Neural cell (in vitro differentiated cells): ENCODE measurements around the gene HSP90AA1. TPM values are rescaled to one million over a fixed set of nuclear protein-coding genes. Genes with fewer than 3 reads are reported as not detected.

Experiments used
- H2AFZ ChIP-seq: fragments of 200-600, 300-800 bp; sonication (generic), shearing (Covaris generic); 2 replicates; pipeline ENCODE4 v1.6.0; 2014; ENCODE audit warnings: low read depth, mild to moderate bottlenecking, antibody characterized with exemption, low read length, moderate library complexity
- H3F3A ChIP-seq: fragments of 200-600 bp; shearing (Covaris generic); 2 replicates; pipeline ENCODE4 v1.6.1; 2016; ENCODE audit warnings: mild to moderate bottlenecking, moderate library complexity, mixed read lengths, antibody characterized with exemption, low read length; ENCODE audit not compliant: insufficient read depth, poor library complexity, severe bottlenecking
- H3K27ac ChIP-seq: fragments of 200-600, 300-800 bp; sonication (generic), shearing (Covaris generic); 2 replicates; pipeline ENCODE4 v1.5.1; 2014; ENCODE audit warnings: mild to moderate bottlenecking, low read length, moderate library complexity
- H3K27me3 ChIP-seq: fragments of 300-800, 200-600 bp; sonication (generic), shearing (Covaris generic); 2 replicates; pipeline ENCODE4 v1.6.0; 2014; ENCODE audit warnings: mild to moderate bottlenecking, low read depth, low read length, moderate library complexity; ENCODE audit not compliant: insufficient read depth
- H3K36me3 ChIP-seq: fragments of 300-800, 200-600 bp; sonication (generic), shearing (Covaris generic); 2 replicates; pipeline ENCODE4 v1.5.1; 2014; ENCODE audit warnings: mild to moderate bottlenecking, antibody characterized with exemption, low read length, moderate library complexity; ENCODE audit not compliant: insufficient read depth
- H3K4me2 ChIP-seq: fragments of 300-800, 200-600 bp; sonication (generic), shearing (Covaris generic); 2 replicates; pipeline ENCODE4 v1.6.0; 2014; ENCODE audit warnings: mild to moderate bottlenecking, low read length
- H3K4me3 ChIP-seq: fragments of 300-800, 200-600 bp; sonication (generic), shearing (Covaris generic); 2 replicates; pipeline ENCODE4 v1.5.1; 2014; ENCODE audit warnings: mild to moderate bottlenecking, low read length, moderate library complexity
- H3K79me2 ChIP-seq: fragments of 200-600 bp; shearing (Covaris generic); replicated peaks from 2 replicates; pipeline ENCODE4 v1.6.0; 2014; ENCODE audit warnings: mild to moderate bottlenecking, low read length, moderate library complexity; ENCODE audit not compliant: insufficient read depth
- H3K9ac ChIP-seq: fragments of 300-800, 200-600 bp; sonication (generic), shearing (Covaris generic); 2 replicates; pipeline ENCODE4 v1.6.1; 2016; ENCODE audit warnings: mild to moderate bottlenecking, low read length, mixed read lengths
- H3K9me2 ChIP-seq: fragments of 200-600 bp; shearing (Covaris generic); 2 replicates; pipeline ENCODE4 v1.6.1; 2016; ENCODE audit warnings: mild to moderate bottlenecking, low read length, mixed read lengths; ENCODE audit not compliant: insufficient read depth
- H3K9me3 ChIP-seq: fragments of 200-600, 300-800 bp; sonication (generic), shearing (Covaris generic); 2 replicates; pipeline ENCODE4 v1.6.1; 2016; ENCODE audit warnings: mild to moderate bottlenecking, mixed run types, low read length, moderate library complexity, mixed read lengths
- H4K20me1 ChIP-seq: fragments of 200-600 bp; shearing (Covaris generic); 2 replicates; pipeline ENCODE4 v1.6.1; 2016; ENCODE audit warnings: mild to moderate bottlenecking, mixed run types; ENCODE audit not compliant: insufficient read depth
- CTCF ChIP-seq: fragments of 450-650 bp; IDR thresholded peaks from 2 replicates; pipeline ENCODE4 v1.5.1; 2014; ENCODE audit warnings: antibody characterized with exemption, mild to moderate bottlenecking, moderate library complexity; ENCODE audit not compliant: poor library complexity, severe bottlenecking
- EP300 ChIP-seq: fragments of 450-650 bp; conservative IDR thresholded peaks from 2 replicates; pipeline ENCODE4 v1.6.1; 2014; ENCODE audit warnings: antibody characterized with exemption, mild to moderate bottlenecking, moderate library complexity; ENCODE audit not compliant: poor library complexity, severe bottlenecking
- EZH2 ChIP-seq: fragments of 200-600, 300-800 bp; shearing (Covaris generic), sonication (generic); IDR thresholded peaks from 2 replicates; pipeline ENCODE4 v1.6.1; 2014; ENCODE audit warnings: antibody characterized with exemption, low read length, borderline replicate concordance, mild to moderate bottlenecking; ENCODE audit not compliant: insufficient read depth, poor library complexity, severe bottlenecking
- MXI1 ChIP-seq: fragments of 450-650 bp; conservative IDR thresholded peaks from 2 replicates; pipeline ENCODE4 v1.6.1; 2014; ENCODE audit warnings: antibody characterized with exemption, mild to moderate bottlenecking; ENCODE audit not compliant: poor library complexity, severe bottlenecking
- POLR2AphosphoS5 ChIP-seq: IDR thresholded peaks from 2 replicates; pipeline ENCODE4 v1.6.1; 2012
- RAD21 ChIP-seq: fragments of 450-650 bp; conservative IDR thresholded peaks from 2 replicates; pipeline ENCODE4 v1.6.1; 2014; ENCODE audit warnings: antibody characterized with exemption, mild to moderate bottlenecking, moderate library complexity
- REST ChIP-seq: IDR thresholded peaks from 2 replicates; pipeline ENCODE4 v1.6.1; 2012; ENCODE audit warnings: borderline replicate concordance
- SMC3 ChIP-seq: fragments of 450-650 bp; conservative IDR thresholded peaks from 2 replicates; pipeline ENCODE4 v1.6.1; 2014; ENCODE audit warnings: antibody characterized with exemption, mild to moderate bottlenecking, moderate library complexity; ENCODE audit not compliant: poor library complexity
- TAF1 ChIP-seq: IDR thresholded peaks from 2 replicates; pipeline ENCODE4 v1.6.1; 2012; ENCODE audit warnings: low read depth
- polyA plus RNA-seq: library from polyadenylated mRNA; depleted of rRNA; stranded (reverse); fragments of >200 nt; gene quantifications from 2 replicates; pipeline ENCODE4 v1.2.3, GENCODE V29; 2014

HSP90AA1 gene
- polyA plus RNA-seq, 1 donor from 2014 or later, result 206 TPM

GRCh38 chr14:102117852-102118251 is 31.0 kb upstream of the HSP90AA1 start:
- no peak overlapping the region for H2AFZ ChIP-seq
- no peak overlapping the region for H3K9ac ChIP-seq
- H3K36me3 ChIP-seq, result no peaks in the 10 kb centered on the region
- no peaks in the 10 kb centered on the region for H3K27me3 ChIP-seq
- H3K4me3 ChIP-seq, result no peak overlapping the region
- no peak for TF ChIP-seq EZH2
- no peak for TF ChIP-seq SMC3
- no peak for TF ChIP-seq TAF1
- no peak for TF ChIP-seq POLR2AphosphoS5
- TF ChIP-seq RAD21, result no peak
- TF ChIP-seq MXI1, result no peak
- no peak for TF ChIP-seq CTCF
- no peak for TF ChIP-seq EP300
- TF ChIP-seq REST, result no peak
- H3K79me2 ChIP-seq, result no peaks in the 10 kb centered on the region
- H4K20me1 ChIP-seq, result no peaks in the 10 kb centered on the region
- H3K4me2 ChIP-seq, result no peak overlapping the region
- no peaks in the 10 kb centered on the region for H3F3A ChIP-seq
- no peaks in the 10 kb centered on the region for H3K9me3 ChIP-seq
- no peak overlapping the region for H3K27ac ChIP-seq
- no peaks in the 10 kb centered on the region for H3K9me2 ChIP-seq

GRCh38 chr14:102116361-102117180 is 29.7 kb upstream of the HSP90AA1 start:
- H3K9ac ChIP-seq, result no peak overlapping the region
- no peak overlapping the region for H3K4me3 ChIP-seq
- no peak overlapping the region for H2AFZ ChIP-seq

More at GRCh38 chr14:102116361-102117180, 29.7 kb upstream of the HSP90AA1 start:
- Histone ChIP-seq H3K4me2 (no peak overlapping the region), H3F3A (no peaks in the 10 kb centered on the region), H3K79me2 (no peaks in the 10 kb centered on the region), H3K9me3 (no peaks in the 10 kb centered on the region), H3K36me3 (no peaks in the 10 kb centered on the region), H4K20me1 (no peaks in the 10 kb centered on the region), H3K27me3 (no peaks in the 10 kb centered on the region), H3K9me2 (no peaks in the 10 kb centered on the region), H3K27ac (no peak overlapping the region)
- TF ChIP-seq REST (no peak), RAD21 (no peak), EP300 (no peak), POLR2AphosphoS5 (no peak), EZH2 (no peak), CTCF (no peak), SMC3 (no peak), TAF1 (no peak), MXI1 (no peak)
